ENCODE results near the gene AXIN1.

The AXIN1 gene

GRCh38 chr16:297832-298231, 54.7 kb downstream of the AXIN1 start:
- no peak for DNase-seq

GRCh38 chr16:296806-297510, 55.6 kb downstream of the AXIN1 start:
- no peak for DNase-seq

GRCh38 chr16:296276-296675, 56.2 kb downstream of the AXIN1 start:
- DNase-seq = no peak

GRCh38 chr16:293043-293775, 59.3 kb downstream of the AXIN1 start:
- DNase-seq = no peak

GRCh38 chr16:291539-291938, 61.0 kb downstream of the AXIN1 start:
- DNase-seq = no peak

- DNase-seq = no peak
Measured at GRCh38 chr16:290681-291405, 61.7 kb downstream of the AXIN1 start.

GRCh38 chr16:290015-290680, 62.4 kb downstream of the AXIN1 start:
- no peak for DNase-seq

GRCh38 chr16:289395-289997, 63.0 kb downstream of the AXIN1 start:
- no peak for DNase-seq

GRCh38 chr16:287981-288920, 64.3 kb downstream of the AXIN1 start:
- DNase-seq = no peak

GRCh38 chr16:287298-287811, 65.2 kb downstream of the AXIN1 start:
- DNase-seq = no peak

- no peak for DNase-seq
Measured at GRCh38 chr16:286491-287297, 65.8 kb downstream of the AXIN1 start.

- no peak for DNase-seq
Measured at GRCh38 chr16:285146-286055, 67.1 kb downstream of the AXIN1 start.

GRCh38 chr16:284204-285120, 68.1 kb downstream of the AXIN1 start:
- DNase-seq = no peak

- no peak for DNase-seq
Measured at GRCh38 chr16:283033-283805, 69.3 kb downstream of the AXIN1 start, which contains the start of gene PDIA2. Gene PDIA2, plus strand, starts transcription at chr16:283164. Its CDS starts 6 bp downstream, at chr16:283170.

- no peak for DNase-seq
Measured at GRCh38 chr16:282491-282890, 70.0 kb downstream of the AXIN1 start.

GRCh38 chr16:281660-282255, 70.8 kb downstream of the AXIN1 start:
- no peak for DNase-seq

Measured in stimulated activated CD4-positive, alpha-beta T cell treated with anti-CD3 and anti-CD28 coated beads, Interleukin-1b, Interleukin-23, amount 100 ng/mL, for 48 hours (primary cell).